HepG2 (cell line): ENCODE results near the gene PSRC1. TPM values are rescaled to one million over a fixed set of nuclear protein-coding genes. Genes with fewer than 3 reads are reported as not detected.

Experiments used
- EEA1 ChIP-seq: sonication (generic); formaldehyde crosslinking; IDR thresholded peaks from 2 replicates; pipeline ENCODE4 v1.5.1; 2020; ENCODE audit warnings: mild to moderate bottlenecking, missing genetic modification reagents, borderline replicate concordance
- HMG20B ChIP-seq: conservative IDR thresholded peaks from 2 replicates; pipeline ENCODE4 v1.6.1; 2016; ENCODE audit warnings: missing genetic modification reagents, missing compliant biosample characterization
- MATR3 ChIP-seq: sonication (generic); formaldehyde crosslinking; IDR thresholded peaks from 2 replicates; pipeline ENCODE4 v1.4.0; 2020; ENCODE audit warnings: missing genetic modification reagents
- RAD21 ChIP-seq: fragments of 450-650 bp; formaldehyde crosslinking; IDR thresholded peaks from 2 replicates; pipeline ENCODE4 v1.5.0; 2020; ENCODE audit warnings: mild to moderate bottlenecking
- RFX3 ChIP-seq: IDR thresholded peaks from 2 replicates; pipeline ENCODE4 v1.6.1; 2016; ENCODE audit warnings: missing biosample characterization, missing genetic modification reagents
- SMYD3 ChIP-seq: sonication (generic); formaldehyde crosslinking; IDR thresholded peaks from 2 replicates; pipeline ENCODE4 v1.8.1; 2023; ENCODE audit warnings: mild to moderate bottlenecking, missing genetic modification reagents
- SP4 ChIP-seq: sonication (generic); formaldehyde crosslinking; IDR thresholded peaks from 2 replicates; pipeline ENCODE4 v1.8.1; 2023; ENCODE audit warnings: mild to moderate bottlenecking, missing genetic modification reagents
- SRSF1 ChIP-seq: fragments of 200-400 bp; formaldehyde crosslinking; optimal IDR thresholded peaks from 2 replicates; pipeline ENCODE3; 2017; ENCODE audit warnings: mild to moderate bottlenecking, low read depth, low read length, moderate library complexity
- XRCC5 ChIP-seq: fragments of 200-400 bp; formaldehyde crosslinking; optimal IDR thresholded peaks from 2 replicates; pipeline ENCODE3; 2017; ENCODE audit warnings: mild to moderate bottlenecking, low read length
- ZBTB38 ChIP-seq: sonication (generic); formaldehyde crosslinking; IDR thresholded peaks from 2 replicates; pipeline ENCODE4 v1.5.1; 2020; ENCODE audit warnings: mild to moderate bottlenecking, missing genetic modification reagents
- ZC3H13 ChIP-seq: sonication (generic); formaldehyde crosslinking; IDR thresholded peaks from 2 replicates; pipeline ENCODE4 v1.8.1; 2023; ENCODE audit warnings: mild to moderate bottlenecking, missing genetic modification reagents, moderate library complexity
- ZKSCAN5 ChIP-seq: sonication (generic); formaldehyde crosslinking; IDR thresholded peaks from 2 replicates; pipeline ENCODE4 v1.5.1; 2020; ENCODE audit warnings: mild to moderate bottlenecking, missing genetic modification reagents
- ZNF12 ChIP-seq: sonication (generic); formaldehyde crosslinking; IDR thresholded peaks from 2 replicates; pipeline ENCODE4 v1.5.0; 2020; ENCODE audit warnings: missing genetic modification reagents
- ZNF143 ChIP-seq: sonication (generic); formaldehyde crosslinking; IDR thresholded peaks from 2 replicates; pipeline ENCODE4 v1.4.0; 2020; ENCODE audit warnings: missing genetic modification reagents
- ZNF431 ChIP-seq: sonication (generic); formaldehyde crosslinking; IDR thresholded peaks from 2 replicates; pipeline ENCODE4 v1.9.0; 2022; ENCODE audit warnings: missing genetic modification reagents, low read depth, mild to moderate bottlenecking, borderline replicate concordance
- ZNF44 ChIP-seq: sonication (generic); formaldehyde crosslinking; IDR thresholded peaks from 2 replicates; pipeline ENCODE4 v1.5.1; 2020; ENCODE audit warnings: mild to moderate bottlenecking, missing genetic modification reagents
- ZNF674 ChIP-seq: sonication (generic); formaldehyde crosslinking; IDR thresholded peaks from 2 replicates; pipeline ENCODE4 v1.5.0; 2020; ENCODE audit warnings: low read depth, mild to moderate bottlenecking, missing genetic modification reagents
- ZNF720 ChIP-seq: sonication (generic); formaldehyde crosslinking; IDR thresholded peaks from 2 replicates; pipeline ENCODE4 v1.4.0; 2020; ENCODE audit warnings: missing genetic modification reagents
- ZSCAN21 ChIP-seq: sonication (generic); formaldehyde crosslinking; IDR thresholded peaks from 2 replicates; pipeline ENCODE4 v1.8.0; 2022; ENCODE audit warnings: mild to moderate bottlenecking, missing genetic modification reagents, moderate library complexity, borderline replicate concordance
- polyA plus RNA-seq, 8 experiments: library from polyadenylated mRNA; depleted of rRNA in 3 of 8; stranded (reverse) in 7 of 8; unstranded in 1 of 8; fragments of >200 nt; fragmentation: Illumina TruSeq in 4 of 8; extraction: Trizol in 4 of 8; gene quantifications; 2 replicates each; pipeline versions ENCODE4 v1.2.1 to v1.2.3, GENCODE V29; 2011 to 2016; ENCODE audit warnings: low read depth in 4 of 8, missing spikeins in 1 of 8, mixed read lengths in 1 of 8; ENCODE audit not compliant: insufficient read depth in 1 of 8
- total RNA-seq, 5 experiments: library from RNA; depleted of rRNA; stranded (reverse); fragments of >200 nt; fragmentation: Illumina TruSeq; extraction: Trizol; gene quantifications; 2 replicates each; pipeline ENCODE4 v1.2.3, GENCODE V29; 2016; ENCODE audit warnings: low read depth in 1 of 5
- TF ChIP-seq, protein P1 (sequence below), 2 experiments: fragments of 450-650 bp in 1 of 2; sonication (generic) in 1 of 2; formaldehyde crosslinking; IDR thresholded peaks; 2 replicates each; pipeline versions ENCODE4 v1.5.0 to v1.8.0; 2020 to 2022; ENCODE audit warnings: mild to moderate bottlenecking in 1 of 2, missing genetic modification reagents in 1 of 2
- TF ChIP-seq, protein P2 (sequence below): IDR thresholded peaks from 2 replicates; pipeline ENCODE4 v1.6.1; 2016; ENCODE audit warnings: low read depth, missing genetic modification reagents, missing compliant biosample characterization
- TF ChIP-seq, protein P3 (sequence below): sonication (generic); formaldehyde crosslinking; IDR thresholded peaks from 2 replicates; pipeline ENCODE4 v1.5.1; 2020; ENCODE audit warnings: mild to moderate bottlenecking, moderate library complexity, missing genetic modification reagents

The PSRC1 gene
- total and polyA plus RNA-seq, 2 of the 13 experiments (the other 11 are each of a cell fraction or from before 2014, with no cell fraction given): 28.6 to 30.3 TPM

DNA sequence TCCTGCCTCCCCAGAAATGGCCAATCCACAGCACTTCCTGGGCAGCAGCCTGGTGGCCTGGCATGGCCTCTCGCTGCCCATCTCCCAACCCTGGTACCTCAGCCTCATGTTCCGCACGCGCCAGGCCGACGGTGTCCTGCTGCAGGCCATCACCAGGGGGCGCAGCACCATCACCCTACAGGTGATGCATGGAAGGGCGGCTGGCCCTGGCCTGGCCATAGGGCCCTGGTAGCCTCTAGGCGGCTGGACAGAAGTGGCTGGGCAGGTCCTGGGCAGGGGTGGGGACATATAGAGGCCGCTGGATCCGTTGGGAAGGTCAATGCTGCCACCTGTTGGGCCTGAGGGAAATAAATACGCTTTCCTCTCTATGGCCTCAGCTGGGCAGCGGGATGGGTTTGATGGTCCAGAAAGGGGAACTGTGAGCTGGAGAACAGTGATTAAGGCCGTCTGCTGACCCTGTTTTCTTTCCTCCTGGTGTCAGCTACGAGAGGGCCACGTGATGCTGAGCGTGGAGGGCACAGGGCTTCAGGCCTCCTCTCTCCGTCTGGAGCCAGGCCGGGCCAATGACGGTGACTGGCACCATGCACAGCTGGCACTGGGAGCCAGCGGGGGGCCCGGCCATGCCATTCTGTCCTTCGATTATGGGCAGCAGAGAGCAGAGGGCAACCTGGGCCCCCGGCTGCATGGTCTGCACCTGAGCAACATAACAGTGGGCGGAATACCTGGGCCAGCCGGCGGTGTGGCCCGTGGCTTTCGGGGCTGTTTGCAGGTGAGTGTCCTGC lies 19.2 kb downstream of the PSRC1 start (continued):
- TF ChIP-seq, protein P1, sequence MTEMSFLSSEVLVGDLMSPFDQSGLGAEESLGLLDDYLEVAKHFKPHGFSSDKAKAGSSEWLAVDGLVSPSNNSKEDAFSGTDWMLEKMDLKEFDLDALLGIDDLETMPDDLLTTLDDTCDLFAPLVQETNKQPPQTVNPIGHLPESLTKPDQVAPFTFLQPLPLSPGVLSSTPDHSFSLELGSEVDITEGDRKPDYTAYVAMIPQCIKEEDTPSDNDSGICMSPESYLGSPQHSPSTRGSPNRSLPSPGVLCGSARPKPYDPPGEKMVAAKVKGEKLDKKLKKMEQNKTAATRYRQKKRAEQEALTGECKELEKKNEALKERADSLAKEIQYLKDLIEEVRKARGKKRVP (CRISPR knock-in tag; IDR thresholded peaks at IDR 0.05): peak in 1 of 2 experiments; percentile 64; a peak in 1 of 4 replicates
- peak; percentile 79; the same call in 1 of the 2 replicates for TF ChIP-seq ZNF12 (CRISPR knock-in tag)
- TF ChIP-seq EEA1: no peak
- TF ChIP-seq ZSCAN21 (CRISPR knock-in tag): peak; percentile 64; the same call in 1 of the 2 replicates
- peak; percentile 99 for TF ChIP-seq RAD21 (CRISPR knock-in tag)
- TF ChIP-seq XRCC5: peak; percentile 99
- no peak for TF ChIP-seq HMG20B (CRISPR knock-in tag)
- TF ChIP-seq RFX3 (CRISPR knock-in tag): no peak
- TF ChIP-seq ZNF44 (CRISPR knock-in tag): 0 out of 2 replicates have a peak, but pooled peaks have one; percentile 53
- TF ChIP-seq ZC3H13 (CRISPR knock-in tag): peak; percentile 70; the same call in 1 of the 2 replicates
- TF ChIP-seq, protein P2, sequence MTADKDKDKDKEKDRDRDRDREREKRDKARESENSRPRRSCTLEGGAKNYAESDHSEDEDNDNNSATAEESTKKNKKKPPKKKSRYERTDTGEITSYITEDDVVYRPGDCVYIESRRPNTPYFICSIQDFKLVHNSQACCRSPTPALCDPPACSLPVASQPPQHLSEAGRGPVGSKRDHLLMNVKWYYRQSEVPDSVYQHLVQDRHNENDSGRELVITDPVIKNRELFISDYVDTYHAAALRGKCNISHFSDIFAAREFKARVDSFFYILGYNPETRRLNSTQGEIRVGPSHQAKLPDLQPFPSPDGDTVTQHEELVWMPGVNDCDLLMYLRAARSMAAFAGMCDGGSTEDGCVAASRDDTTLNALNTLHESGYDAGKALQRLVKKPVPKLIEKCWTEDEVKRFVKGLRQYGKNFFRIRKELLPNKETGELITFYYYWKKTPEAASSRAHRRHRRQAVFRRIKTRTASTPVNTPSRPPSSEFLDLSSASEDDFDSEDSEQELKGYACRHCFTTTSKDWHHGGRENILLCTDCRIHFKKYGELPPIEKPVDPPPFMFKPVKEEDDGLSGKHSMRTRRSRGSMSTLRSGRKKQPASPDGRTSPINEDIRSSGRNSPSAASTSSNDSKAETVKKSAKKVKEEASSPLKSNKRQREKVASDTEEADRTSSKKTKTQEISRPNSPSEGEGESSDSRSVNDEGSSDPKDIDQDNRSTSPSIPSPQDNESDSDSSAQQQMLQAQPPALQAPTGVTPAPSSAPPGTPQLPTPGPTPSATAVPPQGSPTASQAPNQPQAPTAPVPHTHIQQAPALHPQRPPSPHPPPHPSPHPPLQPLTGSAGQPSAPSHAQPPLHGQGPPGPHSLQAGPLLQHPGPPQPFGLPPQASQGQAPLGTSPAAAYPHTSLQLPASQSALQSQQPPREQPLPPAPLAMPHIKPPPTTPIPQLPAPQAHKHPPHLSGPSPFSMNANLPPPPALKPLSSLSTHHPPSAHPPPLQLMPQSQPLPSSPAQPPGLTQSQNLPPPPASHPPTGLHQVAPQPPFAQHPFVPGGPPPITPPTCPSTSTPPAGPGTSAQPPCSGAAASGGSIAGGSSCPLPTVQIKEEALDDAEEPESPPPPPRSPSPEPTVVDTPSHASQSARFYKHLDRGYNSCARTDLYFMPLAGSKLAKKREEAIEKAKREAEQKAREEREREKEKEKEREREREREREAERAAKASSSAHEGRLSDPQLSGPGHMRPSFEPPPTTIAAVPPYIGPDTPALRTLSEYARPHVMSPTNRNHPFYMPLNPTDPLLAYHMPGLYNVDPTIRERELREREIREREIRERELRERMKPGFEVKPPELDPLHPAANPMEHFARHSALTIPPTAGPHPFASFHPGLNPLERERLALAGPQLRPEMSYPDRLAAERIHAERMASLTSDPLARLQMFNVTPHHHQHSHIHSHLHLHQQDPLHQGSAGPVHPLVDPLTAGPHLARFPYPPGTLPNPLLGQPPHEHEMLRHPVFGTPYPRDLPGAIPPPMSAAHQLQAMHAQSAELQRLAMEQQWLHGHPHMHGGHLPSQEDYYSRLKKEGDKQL (CRISPR knock-in tag): no peak; the same call in 1 of the 2 replicates
- TF ChIP-seq ZNF674 (CRISPR knock-in tag): no peak
- TF ChIP-seq, protein P3, sequence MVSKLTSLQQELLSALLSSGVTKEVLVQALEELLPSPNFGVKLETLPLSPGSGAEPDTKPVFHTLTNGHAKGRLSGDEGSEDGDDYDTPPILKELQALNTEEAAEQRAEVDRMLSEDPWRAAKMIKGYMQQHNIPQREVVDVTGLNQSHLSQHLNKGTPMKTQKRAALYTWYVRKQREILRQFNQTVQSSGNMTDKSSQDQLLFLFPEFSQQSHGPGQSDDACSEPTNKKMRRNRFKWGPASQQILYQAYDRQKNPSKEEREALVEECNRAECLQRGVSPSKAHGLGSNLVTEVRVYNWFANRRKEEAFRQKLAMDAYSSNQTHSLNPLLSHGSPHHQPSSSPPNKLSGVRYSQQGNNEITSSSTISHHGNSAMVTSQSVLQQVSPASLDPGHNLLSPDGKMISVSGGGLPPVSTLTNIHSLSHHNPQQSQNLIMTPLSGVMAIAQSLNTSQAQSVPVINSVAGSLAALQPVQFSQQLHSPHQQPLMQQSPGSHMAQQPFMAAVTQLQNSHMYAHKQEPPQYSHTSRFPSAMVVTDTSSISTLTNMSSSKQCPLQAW: peak; percentile 95
- TF ChIP-seq MATR3 (CRISPR knock-in tag): no peak
- no peak for TF ChIP-seq ZKSCAN5 (CRISPR knock-in tag)
- TF ChIP-seq ZNF720: no peak
- TF ChIP-seq SP4 (CRISPR knock-in tag): peak; percentile 64; the same call in 1 of the 2 replicates
- peak; percentile 99 for TF ChIP-seq ZBTB38
- no peak for TF ChIP-seq ZNF143 (CRISPR knock-in tag)
- no peak for TF ChIP-seq SMYD3 (CRISPR knock-in tag)
- no peak for TF ChIP-seq SRSF1
- TF ChIP-seq ZNF431 (CRISPR knock-in tag): no peak
